ENCODE data around the gene RGS10.

Gene RGS10

DNA sequence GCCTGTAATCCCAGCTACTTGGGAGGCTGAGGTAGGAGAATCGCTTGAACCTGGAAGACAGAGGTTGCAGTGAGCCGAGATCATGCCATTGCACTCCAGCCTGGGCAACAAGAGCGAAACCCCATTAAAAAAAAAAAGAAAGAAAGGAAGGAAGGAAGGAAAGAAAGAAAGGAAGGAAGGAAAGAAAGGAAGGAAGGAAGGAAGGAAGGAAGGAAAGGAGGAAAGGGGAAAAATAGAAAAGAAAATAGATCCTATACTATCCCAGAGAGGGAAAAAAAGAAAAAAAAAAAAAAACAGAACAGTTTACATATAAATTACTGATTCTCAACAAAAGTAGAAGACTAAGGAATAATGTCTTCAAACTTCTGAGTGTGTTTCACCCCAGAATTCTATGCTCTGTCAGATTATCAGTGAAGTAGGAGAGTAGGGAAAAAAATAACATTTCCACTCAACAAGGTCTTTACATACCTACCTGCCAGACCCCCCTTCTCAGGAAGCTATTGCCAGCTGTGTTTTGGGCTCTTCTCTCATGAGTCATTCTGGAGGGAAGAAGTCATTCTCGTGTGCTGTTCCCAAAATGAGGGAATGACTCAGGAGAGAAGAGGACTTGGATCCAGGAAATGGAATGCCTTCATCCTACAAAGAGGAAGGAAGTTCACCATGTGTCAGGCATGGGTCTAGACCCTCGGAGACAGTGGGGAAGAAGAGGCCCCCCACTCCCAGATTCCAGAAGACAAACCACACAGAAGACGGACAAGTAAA, 20.9 kb downstream of the RGS10 start:
- TF ChIP-seq, protein P1, sequence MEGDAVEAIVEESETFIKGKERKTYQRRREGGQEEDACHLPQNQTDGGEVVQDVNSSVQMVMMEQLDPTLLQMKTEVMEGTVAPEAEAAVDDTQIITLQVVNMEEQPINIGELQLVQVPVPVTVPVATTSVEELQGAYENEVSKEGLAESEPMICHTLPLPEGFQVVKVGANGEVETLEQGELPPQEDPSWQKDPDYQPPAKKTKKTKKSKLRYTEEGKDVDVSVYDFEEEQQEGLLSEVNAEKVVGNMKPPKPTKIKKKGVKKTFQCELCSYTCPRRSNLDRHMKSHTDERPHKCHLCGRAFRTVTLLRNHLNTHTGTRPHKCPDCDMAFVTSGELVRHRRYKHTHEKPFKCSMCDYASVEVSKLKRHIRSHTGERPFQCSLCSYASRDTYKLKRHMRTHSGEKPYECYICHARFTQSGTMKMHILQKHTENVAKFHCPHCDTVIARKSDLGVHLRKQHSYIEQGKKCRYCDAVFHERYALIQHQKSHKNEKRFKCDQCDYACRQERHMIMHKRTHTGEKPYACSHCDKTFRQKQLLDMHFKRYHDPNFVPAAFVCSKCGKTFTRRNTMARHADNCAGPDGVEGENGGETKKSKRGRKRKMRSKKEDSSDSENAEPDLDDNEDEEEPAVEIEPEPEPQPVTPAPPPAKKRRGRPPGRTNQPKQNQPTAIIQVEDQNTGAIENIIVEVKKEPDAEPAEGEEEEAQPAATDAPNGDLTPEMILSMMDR (IDR thresholded peaks at IDR 0.05; ENCODE audit: low read depth, low read length) = no peak
- DNase-seq (ENCODE audit: extremely low read depth, low read depth) = no peak

- TF ChIP-seq, protein P1 (IDR thresholded peaks at IDR 0.05; ENCODE audit: low read depth, low read length) = no peak
- no peak for DNase-seq (ENCODE audit: extremely low read depth, low read depth)
Observed at GRCh38 chr10:119520283-119520682, 22.2 kb downstream of the RGS10 start.

DNA sequence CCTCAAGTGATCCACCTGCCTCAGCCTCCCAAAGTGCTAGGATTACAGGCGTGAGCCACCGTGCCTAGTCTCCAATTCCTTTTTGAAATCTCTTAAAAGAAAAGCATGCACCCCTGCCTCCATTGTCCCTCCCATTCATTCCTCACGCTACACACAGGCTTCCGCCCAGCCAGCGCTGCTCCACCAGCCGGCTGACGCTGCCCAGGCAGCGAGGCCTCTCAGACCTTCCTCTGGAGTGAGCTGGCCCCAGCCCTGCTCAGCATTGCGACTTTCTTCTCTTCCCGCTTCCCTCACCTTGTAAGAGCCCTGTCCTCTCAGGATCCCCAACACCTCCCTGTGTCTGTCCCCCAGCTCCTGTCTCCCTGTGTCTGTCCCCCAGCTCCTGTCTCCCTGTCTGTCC, 23.6 kb downstream of the RGS10 start:
- TF ChIP-seq, protein P1 (IDR thresholded peaks at IDR 0.05; ENCODE audit: low read depth, low read length) = no peak
- DNase-seq (ENCODE audit: extremely low read depth, low read depth) = no peak

GRCh38 chr10:119518176-119518575, 24.3 kb downstream of the RGS10 start:
- no peak for DNase-seq (ENCODE audit: extremely low read depth, low read depth)
- TF ChIP-seq, protein P1 (IDR thresholded peaks at IDR 0.05; ENCODE audit: low read depth, low read length) = no peak

- TF ChIP-seq, protein P1 (IDR thresholded peaks at IDR 0.05; ENCODE audit: low read depth, low read length) = no peak
- no peak for DNase-seq (ENCODE audit: extremely low read depth, low read depth)
Observed at GRCh38 chr10:119517235-119518141, 25.0 kb downstream of the RGS10 start.

DNA sequence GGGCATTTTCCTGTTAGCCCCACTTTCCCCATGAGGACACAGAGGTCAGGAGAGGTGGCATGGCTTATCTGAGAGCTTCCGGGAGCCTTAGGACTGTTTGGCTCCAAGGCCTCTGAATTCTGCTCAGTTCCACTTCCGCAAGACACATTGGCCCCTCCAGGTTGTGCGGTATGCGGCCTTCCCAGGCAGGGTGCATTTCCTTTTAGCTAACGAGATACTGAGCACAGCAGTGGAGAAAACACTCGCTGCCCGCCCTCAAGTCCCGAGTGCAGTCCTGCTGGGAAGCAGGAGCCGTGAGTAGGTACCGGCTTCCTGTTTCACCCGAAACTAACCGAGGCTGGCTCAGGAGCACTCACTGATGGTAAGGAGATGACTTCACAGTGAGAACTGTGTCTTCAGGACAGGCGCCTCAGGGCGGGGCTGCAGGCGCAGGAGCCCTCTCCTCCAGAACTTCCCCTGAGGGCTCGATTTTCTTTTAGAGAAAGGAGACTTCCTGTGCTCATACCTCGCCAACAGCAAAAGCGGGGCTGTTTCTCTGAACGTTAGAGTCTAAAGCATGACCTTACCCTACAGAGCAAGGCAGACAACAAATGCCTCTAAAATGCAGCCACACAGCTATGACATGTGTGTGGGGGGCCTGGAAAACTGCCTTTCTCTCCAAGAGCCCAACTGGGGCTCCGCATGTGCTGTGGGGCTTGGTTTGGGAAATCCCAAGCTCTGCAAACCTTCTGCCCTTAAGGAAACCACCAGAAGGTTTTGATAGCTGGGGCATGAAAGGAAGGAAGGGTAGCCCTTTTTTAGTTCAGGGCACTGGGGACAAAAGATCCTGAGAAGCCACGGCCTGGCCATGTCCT, 25.9 kb downstream of the RGS10 start:
- DNase-seq (ENCODE audit: extremely low read depth, low read depth) = no peak
- TF ChIP-seq, protein P1 (IDR thresholded peaks at IDR 0.05; ENCODE audit: low read depth, low read length) = no peak
